GM19043 (cell line): ENCODE results near the gene KANK4.

ENCODE experiments used
- ATAC-seq: cut with Tn5 transposase; IDR thresholded peaks from one replicate; pipeline ENCODE4 v1.9.1; 2021; ENCODE audit warnings: low read depth; ENCODE audit not compliant: unreplicated experiment

KANK4 gene

GRCh38 chr1:62318756-62319544, at the start of gene KANK4:
KANK4 (minus strand) TSS chr1:62319434; CDS start chr1:62281564, 37,870 bp downstream.
- no peak for ATAC-seq

- no peak for ATAC-seq
These were observed 49.8 kb upstream of the KANK4 start for GRCh38 chr1:62368989-62369388.

DNA sequence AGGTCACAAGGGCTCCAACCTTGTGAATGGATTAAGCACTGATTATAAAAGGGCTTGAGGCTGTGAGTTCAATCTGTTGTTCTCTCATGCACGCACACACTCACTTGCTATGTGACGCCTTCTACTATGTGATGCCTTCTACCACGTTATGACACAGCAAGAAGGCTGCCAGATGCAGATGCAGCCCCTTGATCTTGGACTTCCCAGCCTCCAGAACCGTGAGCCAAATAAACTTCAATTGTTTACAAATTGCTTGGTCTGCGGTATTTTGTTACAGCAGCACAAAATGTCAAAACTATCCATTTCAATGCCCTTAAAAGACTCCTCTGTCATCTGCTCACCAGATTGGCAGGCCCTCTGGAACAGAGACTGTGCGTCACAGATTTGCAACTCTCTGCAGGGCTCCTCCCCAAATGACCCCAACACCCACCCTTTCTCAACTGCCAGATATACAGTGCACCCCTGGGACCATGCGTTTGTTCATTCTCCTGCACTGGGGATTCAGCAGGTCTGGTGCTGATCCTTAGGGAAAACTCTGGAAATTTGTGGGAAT, 47.8 kb upstream of the KANK4 start:
- ATAC-seq = no peak

DNA sequence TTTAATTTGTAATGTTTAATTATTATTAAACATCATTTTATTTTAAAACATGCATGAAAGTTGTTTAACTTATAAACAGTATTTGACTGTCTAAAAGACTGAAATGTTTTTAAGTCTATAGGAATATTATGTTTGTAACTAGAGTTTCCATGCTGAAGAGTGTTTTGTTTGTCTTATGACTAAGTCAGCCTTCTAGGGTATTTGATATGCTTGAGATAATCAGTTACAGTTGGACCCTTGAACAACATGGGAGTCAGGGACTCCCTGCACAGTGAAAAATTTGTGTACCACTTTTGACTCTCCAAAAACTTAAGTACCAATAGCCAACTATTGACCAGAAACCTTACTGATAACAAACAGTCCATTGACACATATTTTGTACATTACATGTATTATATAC, 45.5 kb upstream of the KANK4 start:
- no peak for ATAC-seq

- no peak for ATAC-seq
These were observed 43.7 kb upstream of the KANK4 start for GRCh38 chr1:62362926-62363325.

DNA sequence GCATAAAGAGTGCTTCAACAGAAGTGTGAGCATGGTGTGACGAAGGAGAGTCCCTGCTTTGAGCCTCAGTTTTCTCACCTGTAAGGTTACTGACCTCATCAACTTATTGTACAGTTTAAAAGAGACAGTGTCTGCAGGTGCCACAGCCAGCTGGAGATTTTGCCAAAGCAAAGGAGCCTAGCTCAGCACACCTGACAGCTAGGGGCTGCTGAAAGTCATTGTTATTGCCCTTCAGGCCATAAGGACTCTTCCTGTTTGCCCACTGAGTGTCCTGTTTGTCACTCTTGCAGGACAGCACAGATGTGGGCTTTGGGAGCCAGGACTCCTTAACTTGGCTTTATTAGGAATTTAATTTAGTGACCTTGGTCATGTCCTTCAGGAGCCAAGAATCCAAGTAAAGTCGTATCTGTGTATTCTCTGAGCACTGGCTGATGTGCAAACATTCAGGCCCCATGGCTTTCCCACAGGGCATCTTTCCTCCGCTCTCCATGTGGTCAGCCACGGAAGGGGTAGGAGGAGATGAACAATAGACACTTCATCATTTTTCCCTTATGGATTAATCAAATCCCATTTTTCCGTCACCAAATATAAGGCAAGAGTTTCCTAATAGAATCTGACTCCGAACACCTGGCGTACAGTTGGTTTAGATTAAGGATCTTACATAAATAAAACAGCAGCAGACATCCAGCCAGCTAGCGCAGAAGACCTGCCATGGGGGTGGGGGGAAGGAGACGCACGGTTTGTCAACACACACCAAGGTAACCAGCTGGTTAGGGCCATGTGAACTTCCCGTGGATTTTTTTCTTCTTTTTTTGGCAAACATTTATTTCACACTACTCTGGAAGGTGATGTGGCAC, 43.1 kb upstream of the KANK4 start:
- ATAC-seq = no peak

DNA sequence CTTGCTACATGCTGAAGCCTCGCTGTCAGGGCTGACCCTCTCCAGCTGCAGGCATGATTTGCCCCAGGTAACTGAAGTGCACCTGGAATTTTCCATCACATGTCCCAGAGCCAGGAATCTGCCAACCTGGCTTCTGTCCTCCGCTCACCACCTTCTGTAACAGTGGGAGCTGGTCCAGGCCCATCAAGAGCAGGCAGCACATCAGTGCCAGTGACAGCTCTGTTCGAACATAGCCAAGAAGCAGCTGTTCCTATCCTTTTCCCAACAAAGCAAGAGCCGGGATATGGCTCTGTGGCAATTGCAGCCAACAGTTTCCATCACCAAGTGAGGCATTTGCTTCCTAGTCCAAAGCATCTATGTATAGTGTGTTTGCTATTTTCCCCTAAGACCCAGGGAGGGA, 42.2 kb upstream of the KANK4 start:
- no peak for ATAC-seq

- no peak for ATAC-seq
These were observed 39.6 kb upstream of the KANK4 start for GRCh38 chr1:62358665-62359373.

GRCh38 chr1:62357916-62358315, 38.7 kb upstream of the KANK4 start:
- ATAC-seq = no peak

DNA sequence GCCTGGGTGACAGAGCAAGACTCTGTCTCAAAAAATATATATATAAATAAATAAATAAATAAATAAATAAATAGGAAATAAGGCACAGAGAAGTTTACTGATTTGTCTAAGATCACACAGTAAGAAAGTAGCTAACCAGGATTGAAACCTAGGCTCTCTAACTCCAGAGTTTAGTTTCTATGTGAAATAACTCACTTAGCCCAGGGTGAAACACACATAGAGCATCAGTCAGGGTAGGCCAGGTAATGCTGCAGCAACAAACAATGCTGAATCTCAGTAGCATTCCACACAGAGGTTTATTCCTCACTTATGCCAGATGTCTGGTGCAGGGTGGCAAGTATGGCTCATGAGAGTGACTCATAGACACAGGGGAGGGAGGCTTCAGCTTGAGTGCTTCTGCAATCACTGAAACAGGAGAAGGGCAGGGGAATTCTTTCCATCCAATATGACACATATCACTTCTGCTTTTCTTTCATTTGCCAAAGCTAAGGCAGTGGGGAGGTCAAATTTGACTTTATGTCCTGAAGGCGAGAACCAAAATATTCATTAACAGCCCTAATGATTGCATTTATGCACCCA, 37.1 kb upstream of the KANK4 start:
- ATAC-seq = no peak

- no peak for ATAC-seq
These were observed 35.9 kb upstream of the KANK4 start for GRCh38 chr1:62355095-62355494.

DNA sequence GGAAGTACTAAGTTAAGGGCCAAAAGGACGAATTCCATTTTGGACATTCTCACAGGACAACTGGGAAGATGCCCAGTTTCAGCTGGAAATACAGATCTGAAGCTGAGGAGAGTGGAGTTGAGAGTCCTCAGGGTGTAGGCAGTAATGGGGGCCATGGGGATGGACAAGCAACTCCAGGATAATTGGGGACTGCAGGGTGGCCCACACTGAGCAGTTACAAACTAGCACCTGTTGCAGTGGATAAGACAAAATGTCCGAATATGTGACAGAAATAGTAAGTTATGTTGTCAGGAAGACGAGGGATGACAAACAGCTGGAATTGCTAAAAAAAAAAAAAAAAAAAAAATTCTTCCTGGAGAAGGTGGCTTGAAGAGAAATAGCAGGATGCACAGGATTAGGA, 34.6 kb upstream of the KANK4 start:
- ATAC-seq = no peak

DNA sequence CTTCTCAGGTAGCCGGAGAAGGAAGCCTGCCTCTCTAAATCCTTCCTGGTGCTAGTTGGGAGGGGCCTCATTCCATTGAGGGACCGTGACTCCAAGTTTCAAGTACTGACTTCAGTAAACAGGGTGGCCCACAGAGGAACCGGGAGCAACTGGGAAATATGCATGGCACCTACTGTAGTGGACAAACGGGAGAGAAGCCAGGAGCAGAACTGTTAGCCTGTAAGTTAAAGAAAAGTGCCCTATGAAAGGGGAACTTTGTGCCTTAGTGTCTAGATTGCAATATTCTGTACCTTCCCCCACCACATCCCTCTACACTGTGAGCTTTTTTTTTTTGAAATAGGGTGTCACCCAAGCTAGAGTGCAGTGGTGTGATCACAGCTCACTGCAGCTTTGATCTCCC, 33.2 kb upstream of the KANK4 start:
- no peak for ATAC-seq

- no peak for ATAC-seq
These were observed 30.4 kb upstream of the KANK4 start for GRCh38 chr1:62349470-62350233.

- ATAC-seq = no peak
These were observed 27.7 kb upstream of the KANK4 start for GRCh38 chr1:62346886-62347285.

DNA sequence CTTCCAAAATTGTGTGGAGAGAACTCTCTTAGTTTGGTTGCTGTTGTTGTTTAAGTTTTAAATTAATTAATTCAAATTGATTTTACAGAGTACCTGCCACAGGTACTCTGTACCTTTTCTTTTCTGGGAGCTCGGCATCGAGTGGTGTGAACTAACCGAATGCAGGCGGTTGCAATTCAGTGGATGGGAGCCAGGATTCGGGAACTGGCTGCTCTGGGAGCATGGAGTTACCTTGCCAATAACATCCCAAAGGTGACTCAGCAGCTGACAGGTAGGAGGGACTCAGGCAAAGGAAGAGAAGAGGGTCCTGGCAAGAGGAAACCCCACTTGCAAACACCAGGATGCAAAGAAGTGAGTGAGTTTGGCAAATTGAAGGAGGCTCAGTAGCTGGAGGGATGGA, 24.7 kb upstream of the KANK4 start:
- no peak for ATAC-seq

- ATAC-seq = no peak
These were observed 23.0 kb upstream of the KANK4 start for GRCh38 chr1:62342270-62342669.

- ATAC-seq = no peak
These were observed 22.4 kb upstream of the KANK4 start for GRCh38 chr1:62341615-62342014.

DNA sequence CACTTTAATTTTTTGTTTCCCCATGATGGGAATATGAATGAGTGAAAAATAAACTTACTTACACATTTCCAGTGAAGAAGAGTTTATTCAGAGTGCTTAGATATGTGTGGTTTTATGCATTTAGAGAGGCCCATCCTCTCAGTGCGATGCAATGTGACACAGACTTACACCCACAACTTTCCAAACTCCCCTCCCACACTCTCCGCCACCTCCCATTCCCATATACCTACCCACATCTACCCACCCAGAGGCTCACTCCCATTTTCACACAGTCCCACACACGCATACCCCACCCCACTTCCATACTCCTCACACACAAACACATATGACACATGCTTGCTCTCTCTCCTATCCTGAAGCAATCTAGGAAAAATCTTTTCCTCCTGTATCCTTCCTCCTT, 21.9 kb upstream of the KANK4 start:
- ATAC-seq = no peak
